ENCODE measurements around the gene TIGD3.

TIGD3 gene

DNA sequence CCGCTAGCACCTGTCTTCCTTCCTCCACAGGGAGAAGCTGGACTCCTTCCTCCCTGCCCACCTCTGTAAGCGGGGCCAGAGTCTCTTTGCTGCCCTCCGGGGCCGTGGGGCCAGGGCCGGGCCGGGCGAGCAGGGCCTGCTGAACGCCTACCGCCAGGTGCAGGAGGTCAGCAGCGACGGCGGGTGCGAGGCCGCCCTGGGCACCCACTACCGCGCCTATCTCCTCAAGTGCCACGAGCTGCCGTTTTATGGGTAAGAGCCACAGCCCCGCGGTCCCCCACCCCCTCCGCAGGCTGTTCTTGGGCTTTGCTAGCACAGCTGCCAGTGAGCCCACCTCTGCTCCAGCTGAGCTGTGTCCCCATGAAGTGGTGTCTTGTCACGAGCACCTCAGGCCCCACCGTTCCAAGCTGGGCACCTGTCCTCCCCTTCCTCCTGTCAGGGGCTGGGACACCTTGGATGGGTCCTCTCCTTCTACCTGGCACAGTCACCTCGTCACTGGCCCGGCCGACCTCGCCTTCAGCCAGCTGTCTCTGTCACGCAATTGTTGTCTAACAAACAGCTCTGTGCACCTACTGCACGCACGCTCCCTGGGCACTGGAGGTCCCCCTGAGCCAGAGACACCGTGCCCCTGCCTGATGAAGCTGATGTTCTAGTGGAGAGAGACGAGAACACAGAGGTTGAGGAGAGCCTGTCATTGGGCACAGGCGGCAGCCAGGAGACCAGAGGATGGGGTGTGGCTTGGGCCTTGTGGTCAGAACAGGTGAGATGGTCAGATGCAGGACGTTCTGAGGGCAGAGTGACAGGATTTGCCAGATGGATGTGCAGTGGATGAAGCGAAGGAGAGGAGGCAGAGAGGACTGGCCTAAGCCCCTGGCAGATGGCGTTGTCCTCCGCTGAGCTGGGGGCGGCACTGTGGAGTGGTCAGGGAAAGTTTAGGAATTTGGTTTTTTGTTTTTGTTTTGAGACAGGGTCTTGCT, 42.5 kb downstream of the TIGD3 start:
- no peaks in the 10 kb centered on the region for H3K9me3 ChIP-seq (ENCODE audit: control insufficient read depth, insufficient read depth, low read length)
- no peak overlapping the region for H3K9ac ChIP-seq (ENCODE audit: low read depth, low read length)
- no peak overlapping the region for H3K4me3 ChIP-seq (ENCODE audit: low read depth, low read length)
- H3K27me3 ChIP-seq (ENCODE audit: control insufficient read depth, insufficient read depth, low read length): no peaks in the 10 kb centered on the region
- no peaks in the 10 kb centered on the region for H3K4me1 ChIP-seq (ENCODE audit: control insufficient read depth, insufficient read depth, low read length)
- H3K36me3 ChIP-seq (ENCODE audit: control insufficient read depth, insufficient read depth, low read length): peaks cover 37% of the 10 kb centered on the region

DNA sequence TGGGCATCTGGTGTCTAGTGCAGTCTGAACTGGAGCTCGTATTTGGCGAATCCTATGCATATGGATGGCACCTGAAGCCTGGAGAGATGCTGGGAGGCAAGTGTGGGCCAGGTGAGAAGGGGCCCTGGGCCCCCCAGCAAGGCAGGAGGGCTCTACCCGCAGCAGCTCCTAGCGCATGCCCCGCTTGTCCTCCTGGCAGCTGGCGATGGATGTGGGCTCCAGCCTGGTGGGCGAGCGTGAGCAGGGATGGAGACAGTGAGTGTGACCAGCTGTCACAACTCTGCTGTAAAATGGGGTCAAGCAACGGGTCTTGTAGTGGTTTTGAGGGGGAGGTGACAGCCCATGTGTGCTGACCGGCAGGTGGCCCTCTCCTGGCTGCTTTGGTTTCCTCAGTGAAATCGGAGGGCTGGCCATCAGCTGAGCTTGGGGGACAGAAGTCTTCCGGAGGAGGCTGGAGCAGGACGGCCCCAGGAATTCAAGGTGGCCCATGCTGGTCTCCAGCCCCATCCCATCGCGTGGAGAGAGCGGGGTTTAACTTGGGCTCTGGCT, 43.9 kb downstream of the TIGD3 start:
- H3K9me3 ChIP-seq (ENCODE audit: control insufficient read depth, insufficient read depth, low read length): no peaks in the 10 kb centered on the region
- no peaks in the 10 kb centered on the region for H3K4me1 ChIP-seq (ENCODE audit: control insufficient read depth, insufficient read depth, low read length)
- peaks cover 38% of the 10 kb centered on the region for H3K36me3 ChIP-seq (ENCODE audit: control insufficient read depth, insufficient read depth, low read length)

DNA sequence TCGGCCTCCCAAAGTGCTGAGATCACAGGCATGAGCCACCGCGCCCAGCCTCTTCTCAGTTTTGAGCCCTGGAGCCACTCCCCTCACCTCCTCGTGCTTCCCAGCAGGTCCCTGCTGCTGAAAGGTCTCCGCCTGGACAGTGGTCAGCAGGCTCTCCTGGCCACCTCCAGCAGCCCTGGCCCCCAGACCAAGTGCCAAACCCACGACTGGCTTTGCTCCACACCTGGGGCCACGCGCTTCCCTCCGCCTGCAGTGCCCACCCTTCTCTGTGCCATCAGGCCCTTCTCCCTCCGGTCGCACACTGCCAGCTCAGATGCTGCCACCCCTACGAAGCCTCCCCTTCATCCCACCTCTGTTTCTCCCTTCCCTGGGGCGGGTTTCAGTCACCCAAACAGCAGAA, 44.7 kb downstream of the TIGD3 start:
- Histone ChIP-seq H3K9me3 (ENCODE audit: control insufficient read depth, insufficient read depth, low read length) (no peaks in the 10 kb centered on the region), H3K4me3 (ENCODE audit: low read depth, low read length) (no peak overlapping the region), H3K4me1 (ENCODE audit: control insufficient read depth, insufficient read depth, low read length) (no peaks in the 10 kb centered on the region), H3K36me3 (ENCODE audit: control insufficient read depth, insufficient read depth, low read length) (peaks cover 34% of the 10 kb centered on the region), H3K27me3 (ENCODE audit: control insufficient read depth, insufficient read depth, low read length) (no peaks in the 10 kb centered on the region), H3K9ac (ENCODE audit: low read depth, low read length) (no peak overlapping the region)

More for the DNA sequence above, 43.9 kb downstream of the TIGD3 start:
- no peak overlapping the region for H3K4me3 ChIP-seq (ENCODE audit: low read depth, low read length)
- no peak overlapping the region for H3K9ac ChIP-seq (ENCODE audit: low read depth, low read length)
- no peaks in the 10 kb centered on the region for H3K27me3 ChIP-seq (ENCODE audit: control insufficient read depth, insufficient read depth, low read length)

DNA sequence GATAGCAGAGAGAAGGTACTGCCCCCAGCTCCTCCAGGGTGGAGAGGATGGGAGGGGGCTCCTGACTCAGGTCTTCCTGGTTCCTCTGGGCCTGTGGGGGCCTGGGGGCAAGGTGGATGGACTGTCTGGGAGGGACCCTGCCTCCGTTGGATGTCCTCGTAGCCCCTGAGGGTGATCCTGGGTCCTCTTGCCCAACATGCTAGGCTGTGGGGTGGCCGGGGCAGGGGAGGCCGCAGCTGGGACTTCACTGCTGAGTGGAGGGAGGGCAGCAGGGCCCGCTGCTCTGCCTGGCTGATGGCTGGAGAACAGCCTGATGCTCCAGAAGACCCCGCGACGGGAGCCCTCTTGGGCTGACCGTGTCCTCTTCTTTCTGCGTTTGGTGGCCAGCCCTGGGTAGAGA, 45.3 kb downstream of the TIGD3 start:
- no peaks in the 10 kb centered on the region for H3K27me3 ChIP-seq (ENCODE audit: control insufficient read depth, insufficient read depth, low read length)
- no peak overlapping the region for H3K4me3 ChIP-seq (ENCODE audit: low read depth, low read length)
- H3K4me1 ChIP-seq (ENCODE audit: control insufficient read depth, insufficient read depth, low read length): no peaks in the 10 kb centered on the region
- no peak overlapping the region for H3K9ac ChIP-seq (ENCODE audit: low read depth, low read length)
- peaks cover 36% of the 10 kb centered on the region for H3K36me3 ChIP-seq (ENCODE audit: control insufficient read depth, insufficient read depth, low read length)
- H3K9me3 ChIP-seq (ENCODE audit: control insufficient read depth, insufficient read depth, low read length): no peaks in the 10 kb centered on the region

DNA sequence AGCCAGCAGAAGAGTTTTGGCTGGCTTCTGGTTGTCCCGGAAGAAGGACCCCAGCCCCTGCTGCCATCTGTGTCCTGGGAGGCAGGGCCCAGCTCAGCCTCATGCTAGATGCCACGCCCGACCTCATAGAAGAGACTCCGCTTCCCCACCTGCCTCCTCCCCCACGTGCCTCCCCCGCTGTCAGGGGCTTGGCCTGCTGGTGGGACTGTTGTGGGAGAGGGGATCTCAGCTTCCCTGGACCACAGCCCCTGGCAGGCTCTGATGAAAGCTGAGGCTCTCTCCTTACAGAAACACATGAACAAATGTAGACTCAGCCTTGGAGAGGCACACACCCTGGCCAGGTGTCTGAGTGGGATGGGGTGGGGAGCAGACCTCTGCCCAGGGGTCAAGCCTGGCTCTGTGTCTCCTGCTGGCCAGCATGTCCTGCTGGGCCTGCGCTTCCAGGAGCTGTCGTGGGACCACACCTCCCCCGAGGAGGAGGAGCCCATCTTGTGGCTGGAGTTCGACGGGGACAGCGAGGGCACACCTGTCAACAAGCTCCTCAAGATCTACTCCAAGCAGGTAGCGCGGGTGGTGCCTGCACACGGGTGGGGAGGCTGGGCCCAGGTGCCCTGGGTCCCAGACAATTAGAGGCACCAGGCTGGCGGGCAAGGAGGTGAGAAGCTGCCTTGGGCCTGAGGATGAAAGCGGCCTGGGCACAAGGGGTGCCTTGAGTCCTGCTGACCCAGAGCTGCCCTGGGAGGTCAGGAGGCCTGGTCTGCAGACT, 45.9 kb downstream of the TIGD3 start:
- Histone ChIP-seq H3K9ac (ENCODE audit: low read depth, low read length) (no peak overlapping the region), H3K4me3 (ENCODE audit: low read depth, low read length) (no peak overlapping the region), H3K36me3 (ENCODE audit: control insufficient read depth, insufficient read depth, low read length) (peaks cover 42% of the 10 kb centered on the region)

DNA sequence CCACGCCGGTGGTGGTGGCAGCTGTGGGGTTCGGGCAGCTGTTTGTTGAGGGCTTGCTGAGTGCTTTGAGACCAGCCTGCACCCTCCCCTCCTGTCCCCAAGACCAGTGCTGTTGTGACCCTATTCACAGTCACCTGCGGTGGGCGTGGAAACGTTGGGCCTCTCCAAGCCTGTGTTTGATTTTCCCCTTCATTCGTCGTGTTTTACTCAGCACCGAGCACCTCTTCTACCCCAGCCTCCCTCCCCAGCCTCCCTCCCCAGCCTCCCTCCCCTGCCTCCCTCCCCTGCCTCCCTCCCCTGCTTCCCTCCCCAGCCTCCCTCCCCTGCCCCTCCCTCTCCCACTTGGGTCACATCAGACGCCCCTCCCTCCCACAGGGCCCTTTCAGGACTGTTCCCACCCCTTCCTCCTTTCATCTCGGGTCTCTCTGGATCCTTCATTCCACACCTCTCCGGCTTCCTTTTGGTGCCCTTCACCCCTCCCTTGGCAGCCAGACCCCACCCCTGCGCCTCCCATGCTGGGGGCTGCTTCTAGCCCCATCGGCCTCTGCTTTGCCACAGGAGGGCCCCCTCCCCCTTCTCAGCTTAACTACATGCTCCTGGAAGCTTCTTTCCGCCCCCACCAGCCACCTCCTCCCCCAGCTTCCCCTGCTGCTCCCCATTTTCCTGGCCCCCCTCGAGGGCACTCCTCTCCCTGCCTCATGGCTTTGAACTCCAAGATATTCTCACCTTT, 46.7 kb downstream of the TIGD3 start:
- Histone ChIP-seq H3K9me3 (ENCODE audit: control insufficient read depth, insufficient read depth, low read length) (no peaks in the 10 kb centered on the region), H3K36me3 (ENCODE audit: control insufficient read depth, insufficient read depth, low read length) (peaks cover 40% of the 10 kb centered on the region), H3K9ac (ENCODE audit: low read depth, low read length) (no peak overlapping the region), H3K4me3 (ENCODE audit: low read depth, low read length) (no peak overlapping the region), H3K4me1 (ENCODE audit: control insufficient read depth, insufficient read depth, low read length) (no peaks in the 10 kb centered on the region), H3K27me3 (ENCODE audit: control insufficient read depth, insufficient read depth, low read length) (no peaks in the 10 kb centered on the region)

More for the DNA sequence above, 45.9 kb downstream of the TIGD3 start:
- H3K9me3 ChIP-seq (ENCODE audit: control insufficient read depth, insufficient read depth, low read length): no peaks in the 10 kb centered on the region
- H3K27me3 ChIP-seq (ENCODE audit: control insufficient read depth, insufficient read depth, low read length): no peaks in the 10 kb centered on the region
- H3K4me1 ChIP-seq (ENCODE audit: control insufficient read depth, insufficient read depth, low read length): no peaks in the 10 kb centered on the region

DNA sequence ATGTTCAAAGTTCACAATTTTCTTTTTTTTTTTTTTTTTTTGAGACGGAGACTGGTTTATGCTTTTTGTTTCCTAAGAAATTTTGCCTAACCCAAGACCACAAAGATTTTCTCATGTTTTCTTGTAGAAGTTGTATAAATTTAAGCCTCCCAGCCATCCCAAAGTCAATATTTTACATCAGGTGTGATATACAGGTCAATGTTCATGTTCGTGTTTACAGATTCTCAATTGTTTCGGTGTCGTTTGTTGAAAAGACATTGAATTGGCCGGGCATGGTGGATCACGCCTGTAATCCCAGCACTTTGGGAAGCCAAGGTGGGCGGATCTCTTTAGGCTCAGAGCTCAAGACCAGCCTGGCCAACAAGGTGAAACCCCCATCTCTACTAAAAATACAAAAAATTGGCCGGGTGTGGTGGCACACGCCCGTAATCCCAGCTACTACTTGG, 47.3 kb downstream of the TIGD3 start:
- H3K4me3 ChIP-seq (ENCODE audit: low read depth, low read length): no peak overlapping the region
- H3K4me1 ChIP-seq (ENCODE audit: control insufficient read depth, insufficient read depth, low read length): no peaks in the 10 kb centered on the region

DNA sequence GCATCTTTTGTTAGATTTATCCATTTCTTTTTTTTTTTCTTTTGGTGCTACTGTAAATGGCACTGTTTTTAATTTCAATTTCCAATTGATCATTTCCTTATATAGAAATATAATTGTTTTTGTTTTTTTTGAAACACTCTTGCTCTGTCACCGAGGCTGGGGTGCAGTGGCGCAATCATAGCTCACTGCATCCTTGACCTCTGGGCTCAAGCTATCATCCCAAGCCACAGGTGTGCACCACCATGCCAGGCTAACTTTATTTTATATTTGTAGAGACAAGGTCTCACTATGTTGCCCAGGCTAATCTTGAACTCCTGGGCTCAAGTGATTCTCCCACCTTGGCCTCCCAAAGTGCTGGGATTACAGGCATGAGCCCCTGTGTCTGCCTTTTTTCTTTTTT, 48.2 kb downstream of the TIGD3 start:
- Histone ChIP-seq H3K27me3 (ENCODE audit: control insufficient read depth, insufficient read depth, low read length) (no peaks in the 10 kb centered on the region), H3K36me3 (ENCODE audit: control insufficient read depth, insufficient read depth, low read length) (peaks cover 31% of the 10 kb centered on the region)

More for the DNA sequence above, 47.3 kb downstream of the TIGD3 start:
- H3K27me3 ChIP-seq (ENCODE audit: control insufficient read depth, insufficient read depth, low read length): no peaks in the 10 kb centered on the region
- H3K9ac ChIP-seq (ENCODE audit: low read depth, low read length): no peak overlapping the region
- H3K9me3 ChIP-seq (ENCODE audit: control insufficient read depth, insufficient read depth, low read length): no peaks in the 10 kb centered on the region
- peaks cover 38% of the 10 kb centered on the region for H3K36me3 ChIP-seq (ENCODE audit: control insufficient read depth, insufficient read depth, low read length)

DNA sequence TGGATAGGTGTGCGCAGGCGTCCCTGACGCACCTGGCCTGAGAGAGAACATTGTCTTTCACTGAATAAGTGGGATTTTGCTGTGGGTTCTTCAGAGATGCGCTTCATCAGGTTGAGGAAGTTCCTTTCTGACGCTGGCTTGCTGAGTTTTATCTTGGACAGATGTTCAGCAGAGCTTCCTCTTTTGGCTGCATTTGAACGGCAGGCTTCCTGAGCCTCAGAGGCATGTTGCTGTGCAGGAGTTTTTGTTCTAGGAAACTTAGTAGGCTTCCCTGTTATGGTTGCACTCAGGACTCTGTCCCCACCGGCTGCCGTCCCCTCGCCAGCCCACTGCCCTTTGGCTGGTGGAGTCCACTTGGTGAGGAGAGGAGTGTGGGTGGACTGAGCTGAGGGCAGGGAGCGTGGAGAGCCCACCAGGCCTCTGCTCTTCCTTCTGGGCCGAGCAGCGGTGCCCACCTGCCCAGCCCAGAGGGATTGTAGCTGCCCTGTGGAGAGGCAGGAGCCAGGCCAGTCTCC, 49.1 kb downstream of the TIGD3 start:
- Histone ChIP-seq H3K9me3 (ENCODE audit: control insufficient read depth, insufficient read depth, low read length) (no peaks in the 10 kb centered on the region), H3K27me3 (ENCODE audit: control insufficient read depth, insufficient read depth, low read length) (no peaks in the 10 kb centered on the region), H3K4me3 (ENCODE audit: low read depth, low read length) (no peak overlapping the region), H3K4me1 (ENCODE audit: control insufficient read depth, insufficient read depth, low read length) (no peaks in the 10 kb centered on the region), H3K9ac (ENCODE audit: low read depth, low read length) (no peak overlapping the region), H3K36me3 (ENCODE audit: control insufficient read depth, insufficient read depth, low read length) (peaks cover 25% of the 10 kb centered on the region)

More for the DNA sequence above, 48.2 kb downstream of the TIGD3 start:
- H3K9ac ChIP-seq (ENCODE audit: low read depth, low read length): no peak overlapping the region
- H3K4me3 ChIP-seq (ENCODE audit: low read depth, low read length): no peak overlapping the region
- no peaks in the 10 kb centered on the region for H3K4me1 ChIP-seq (ENCODE audit: control insufficient read depth, insufficient read depth, low read length)
- no peaks in the 10 kb centered on the region for H3K9me3 ChIP-seq (ENCODE audit: control insufficient read depth, insufficient read depth, low read length)

DNA sequence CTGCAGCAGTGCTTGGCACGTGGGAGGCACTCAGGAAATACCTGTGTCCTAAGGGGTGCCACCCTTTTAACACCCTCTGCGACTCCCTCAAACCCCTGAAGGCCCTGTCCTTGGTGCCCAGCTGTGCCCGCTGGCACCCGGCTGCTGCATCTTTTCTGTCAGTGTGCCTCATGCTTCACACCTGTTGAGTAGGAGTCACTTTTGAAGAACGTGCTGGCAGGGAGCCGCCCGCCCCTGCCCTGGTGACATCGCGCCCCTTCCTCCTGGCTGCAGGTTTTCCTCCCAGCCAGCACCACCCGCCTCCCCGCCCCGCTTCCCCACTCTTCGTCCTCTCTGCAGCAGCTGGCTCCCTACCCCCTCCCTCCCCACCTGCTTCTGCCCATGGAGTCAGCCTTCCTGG, 49.7 kb downstream of the TIGD3 start:
- peaks cover 26% of the 10 kb centered on the region for H3K36me3 ChIP-seq (ENCODE audit: control insufficient read depth, insufficient read depth, low read length)
- H3K4me3 ChIP-seq (ENCODE audit: low read depth, low read length): no peak overlapping the region
- no peak overlapping the region for H3K9ac ChIP-seq (ENCODE audit: low read depth, low read length)
- H3K9me3 ChIP-seq (ENCODE audit: control insufficient read depth, insufficient read depth, low read length): no peaks in the 10 kb centered on the region
- H3K4me1 ChIP-seq (ENCODE audit: control insufficient read depth, insufficient read depth, low read length): no peaks in the 10 kb centered on the region
- H3K27me3 ChIP-seq (ENCODE audit: control insufficient read depth, insufficient read depth, low read length): no peaks in the 10 kb centered on the region

Data from iPS-15b (cell line).